ENCODE measurements around the gene FBXW8.

GRCh38 chr12:117060246-117060928 lies 149.6 kb downstream of the FBXW8 start:
- TF ChIP-seq CTCF (IDR thresholded peaks at IDR 0.05; ENCODE audit: low read length) (no peak), EZH2 (optimal IDR thresholded peaks at IDR 0.05; ENCODE audit: low read depth, low read length) (no peak), EZH2phosphoT487 (IDR thresholded peaks at IDR 0.05; ENCODE audit: low read length) (no peak)

Measured in MM.1S (cell line).